Raji (cell line): ENCODE results near the gene GALM.

ENCODE experiments used
- POLR2A ChIP-seq: IDR thresholded peaks from 2 replicates; pipeline ENCODE4 v1.6.1; 2011; ENCODE audit warnings: low read depth, low read length, control low read depth; ENCODE audit not compliant: insufficient read depth

Gene GALM

DNA sequence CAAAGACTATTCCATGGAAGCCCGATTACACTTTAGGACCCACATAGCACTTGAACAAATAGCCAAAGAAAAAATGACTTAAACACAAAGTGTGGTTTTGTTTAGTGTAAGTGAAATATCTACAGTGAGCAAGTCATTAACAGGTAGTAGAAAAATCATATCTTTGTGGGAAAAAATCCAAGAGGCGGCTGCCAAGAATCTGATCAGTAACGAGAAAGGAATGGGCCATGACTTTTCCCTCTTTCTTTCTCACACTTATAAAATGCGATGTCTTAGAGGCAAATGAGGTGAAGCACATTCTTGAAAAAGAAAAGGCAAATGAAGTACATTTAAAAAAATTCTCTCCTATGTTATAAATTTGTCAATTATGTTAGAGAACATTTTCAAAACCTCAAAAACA lies 99.2 kb downstream of the GALM start:
- TF ChIP-seq POLR2A, result no peak

DNA sequence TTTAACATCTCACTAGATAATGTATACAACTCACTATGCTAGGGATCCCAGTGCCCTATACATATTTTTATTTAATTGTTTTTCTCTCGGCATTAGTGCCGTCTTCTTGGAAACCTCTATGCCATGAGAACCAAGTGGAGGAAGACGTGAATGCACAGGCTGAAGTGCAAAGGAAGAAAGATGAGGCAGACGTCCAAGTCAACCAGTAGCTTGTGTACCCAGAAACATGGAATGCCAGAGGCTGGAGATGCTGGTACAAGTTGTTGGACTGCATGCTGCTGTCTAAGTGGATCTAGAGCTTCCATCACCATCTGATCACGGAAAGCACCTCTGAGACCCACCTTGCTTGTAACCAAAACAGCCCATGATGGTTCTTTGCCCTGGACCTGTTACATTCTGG lies 99.6 kb downstream of the GALM start:
- TF ChIP-seq POLR2A, result no peak

DNA sequence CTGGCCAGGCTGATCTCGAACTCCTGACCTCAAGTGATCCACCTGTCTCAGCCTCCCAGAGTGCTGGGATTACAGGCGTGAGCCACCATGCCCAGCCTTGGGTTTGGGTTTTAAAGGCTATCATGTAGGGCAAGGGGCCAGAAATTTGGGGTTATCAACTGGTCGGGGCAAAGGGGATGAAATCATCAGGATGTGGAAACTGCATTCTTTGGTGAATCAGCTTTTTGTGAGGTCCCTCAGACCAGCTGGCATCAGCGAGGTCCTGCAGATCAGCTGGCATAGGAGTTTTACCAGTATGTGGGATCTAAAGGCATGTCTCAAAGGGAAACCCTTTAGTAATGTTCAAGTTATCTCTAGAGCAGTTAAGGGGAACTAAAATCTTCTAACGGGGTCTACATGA lies 105.7 kb downstream of the GALM start:
- TF ChIP-seq POLR2A, result no peak

DNA sequence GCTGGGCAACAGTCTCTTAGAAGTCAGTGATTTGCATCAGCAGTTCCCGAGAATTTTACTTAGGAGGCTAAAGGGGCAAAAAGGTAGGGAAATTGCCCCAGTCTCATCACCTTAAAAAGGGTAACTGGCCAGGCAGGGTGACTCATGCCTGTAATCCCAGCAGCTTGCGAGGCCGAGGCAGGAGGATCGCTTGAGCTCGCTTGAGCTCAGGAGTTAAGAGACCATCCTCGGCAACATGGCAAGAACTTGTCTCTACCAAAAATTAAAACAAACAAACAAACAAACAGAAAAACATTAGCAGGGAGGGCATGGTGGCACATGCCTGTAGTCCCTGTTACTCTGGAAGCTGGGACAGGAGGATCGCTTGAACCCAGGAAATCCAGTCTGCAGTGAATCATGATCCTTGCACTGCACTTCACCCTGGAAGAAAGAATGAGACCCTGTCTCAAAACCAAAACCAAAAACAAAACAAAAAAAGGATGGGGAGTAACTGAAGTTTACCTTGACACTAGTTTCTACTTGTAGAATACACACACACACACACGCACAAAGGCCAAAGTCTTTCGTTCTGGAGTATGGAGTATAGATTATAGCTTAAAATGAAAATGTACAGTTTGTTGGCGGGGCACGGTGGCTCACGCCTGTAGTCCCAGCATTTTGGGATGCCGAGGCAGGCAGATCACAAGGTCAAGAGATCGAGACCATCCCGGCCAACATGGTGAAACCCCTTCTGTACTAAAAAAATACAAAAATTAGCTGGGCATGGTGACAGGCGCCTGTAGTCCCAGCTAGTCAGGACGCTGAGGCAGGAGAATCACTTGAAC lies 109.4 kb downstream of the GALM start:
- TF ChIP-seq POLR2A, result no peak

DNA sequence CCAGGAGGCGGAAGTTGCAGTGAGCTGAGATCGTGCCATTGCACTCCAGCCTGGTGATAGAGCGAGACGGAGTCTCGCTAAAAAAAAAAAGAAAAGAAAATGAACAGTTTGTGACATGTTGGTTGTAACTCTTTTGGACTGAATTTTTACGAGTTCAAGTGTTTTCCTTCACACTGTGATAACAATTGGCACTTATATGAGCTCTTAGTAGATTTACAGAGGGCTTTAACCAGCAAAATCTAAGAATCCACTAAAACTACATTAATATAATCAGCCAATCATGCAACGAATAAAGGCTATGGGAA lies 110.0 kb downstream of the GALM start:
- TF ChIP-seq POLR2A, result no peak

DNA sequence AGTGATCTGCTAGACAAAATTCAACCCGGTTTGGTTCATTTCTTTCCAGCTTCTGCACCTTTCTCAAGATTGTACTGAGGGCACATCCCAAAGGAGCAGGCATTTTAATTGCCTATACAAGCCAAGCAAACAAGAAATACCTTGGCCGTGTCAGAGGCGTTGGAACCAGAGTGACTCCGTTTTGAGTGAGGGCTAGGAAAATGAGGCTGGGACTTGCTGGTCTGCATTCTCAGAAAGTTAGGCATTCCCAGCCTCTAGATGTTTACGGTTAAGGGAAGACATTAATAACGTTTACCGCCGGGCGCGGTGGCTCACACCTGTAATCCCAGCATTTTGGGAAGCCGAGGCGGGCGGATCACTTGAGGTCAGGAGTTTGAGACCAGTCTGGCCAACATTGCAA lies 110.6 kb downstream of the GALM start:
- TF ChIP-seq POLR2A, result no peak

DNA sequence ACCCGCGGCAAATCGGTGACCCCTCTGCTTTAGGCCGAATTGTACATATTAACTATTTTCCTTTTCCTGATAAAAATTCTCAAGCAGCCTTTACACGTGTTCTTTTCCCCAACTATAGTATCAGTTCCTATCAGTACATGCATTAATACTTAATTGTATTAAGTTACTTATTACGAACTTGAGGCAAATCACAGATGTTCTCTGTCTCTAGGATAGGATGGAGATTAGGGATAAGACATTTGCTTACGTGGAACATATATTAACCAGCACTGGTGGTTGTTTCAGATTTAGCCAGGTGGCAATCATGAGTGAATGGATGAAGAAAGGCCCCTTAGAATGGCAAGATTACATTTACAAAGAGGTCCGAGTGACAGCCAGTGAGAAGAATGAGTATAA lies 112.8 kb downstream of the GALM start:
- no peak for TF ChIP-seq POLR2A

DNA sequence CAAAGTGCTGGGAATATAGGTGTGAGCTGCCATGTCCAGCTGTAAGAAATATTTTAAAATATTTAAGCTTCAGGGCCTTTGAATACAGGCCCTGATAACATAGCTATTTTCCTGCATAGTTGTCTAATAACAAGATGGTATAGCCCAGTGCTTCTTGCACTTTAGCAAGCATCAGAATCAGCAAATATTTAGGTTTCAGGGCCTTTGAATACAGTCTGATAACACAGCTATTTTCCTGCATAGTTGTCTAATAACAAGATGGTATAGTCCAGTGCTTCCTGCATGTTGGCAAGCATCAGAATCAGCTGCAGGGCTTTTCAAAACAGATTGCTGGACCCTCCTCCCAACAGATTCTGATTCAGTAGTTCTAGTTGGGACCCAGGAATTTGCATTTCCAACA lies 117.7 kb downstream of the GALM start:
- no peak for TF ChIP-seq POLR2A
